Astrocyte of the hippocampus (primary cell): ENCODE measurements around the gene AUNIP.
A peak's percentile ranks its signal among the peaks of the same experiment; 100 is the strongest.

Source experiments
- DNase-seq: peaks from one replicate; pipeline ENCODE4 v3.0.0; 2011; ENCODE audit warnings: low read depth, low spot score

Gene AUNIP

DNA sequence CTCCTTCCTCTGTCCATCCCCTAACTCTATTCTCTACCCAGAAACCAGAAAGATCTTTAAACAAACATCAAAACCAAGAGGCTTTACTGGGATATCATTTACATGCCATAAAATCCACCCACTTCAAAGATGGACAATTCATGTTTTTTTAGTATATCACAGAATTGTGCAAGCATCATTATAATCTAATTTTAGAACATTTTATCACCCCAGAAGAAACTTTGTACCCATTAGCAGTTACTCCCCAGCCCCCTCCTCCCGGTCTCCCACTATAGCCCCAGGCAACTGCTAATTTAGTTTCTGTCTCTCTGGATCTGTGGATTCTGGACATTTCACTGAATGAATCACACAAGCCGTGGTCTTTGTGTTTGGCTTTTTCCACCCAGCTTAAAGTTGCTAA lies 64.0 kb downstream of the AUNIP start:
- peak; percentile 34 for DNase-seq

DNA sequence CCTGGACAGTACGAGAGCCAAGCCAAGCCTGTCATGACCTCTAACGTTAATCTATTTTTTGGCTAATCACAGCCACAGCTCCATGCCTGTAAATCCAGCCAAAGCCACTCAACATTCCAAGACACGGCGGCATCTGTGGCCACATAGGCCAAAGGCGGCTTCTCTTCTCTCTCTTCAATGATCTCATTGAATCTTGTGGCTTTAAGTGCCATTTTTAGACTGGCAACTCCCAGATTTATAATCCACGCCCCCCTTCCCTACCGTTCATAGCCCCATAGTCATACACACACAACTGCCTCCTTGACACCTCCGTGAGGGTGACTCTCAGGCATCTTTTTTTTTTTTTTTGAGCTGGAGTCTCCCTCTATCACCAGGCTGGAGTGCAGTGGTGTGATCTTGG lies 64.9 kb downstream of the AUNIP start:
- DNase-seq = peak; percentile 54

DNA sequence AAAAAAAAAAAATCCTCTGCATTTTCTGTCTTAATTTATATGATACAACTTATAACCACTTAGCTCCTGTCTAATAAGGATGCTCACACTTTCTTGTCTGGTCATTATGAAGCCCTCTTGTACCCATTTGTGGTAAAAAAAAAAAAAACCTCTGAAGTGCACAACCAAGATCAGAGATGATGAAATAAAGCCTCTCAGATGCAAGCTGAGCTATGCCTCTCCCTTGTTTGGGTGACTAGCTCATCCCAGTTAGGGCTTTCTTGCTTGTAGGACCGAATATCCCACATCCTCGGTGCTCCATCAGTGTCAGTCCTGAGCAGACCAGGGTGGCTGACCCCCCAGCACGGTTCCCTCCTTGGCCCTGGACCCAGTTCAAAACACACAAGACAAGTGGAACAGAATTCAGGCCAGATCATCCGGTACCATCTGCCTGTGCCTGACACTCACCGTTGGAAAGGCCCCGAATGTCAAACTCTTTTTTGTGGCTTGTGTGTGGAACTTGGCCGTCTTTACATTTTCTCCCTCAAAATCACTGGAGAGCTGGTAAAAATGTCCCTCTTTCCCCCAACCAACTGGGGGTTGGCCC lies 65.6 kb downstream of the AUNIP start:
- no peak for DNase-seq

DNA sequence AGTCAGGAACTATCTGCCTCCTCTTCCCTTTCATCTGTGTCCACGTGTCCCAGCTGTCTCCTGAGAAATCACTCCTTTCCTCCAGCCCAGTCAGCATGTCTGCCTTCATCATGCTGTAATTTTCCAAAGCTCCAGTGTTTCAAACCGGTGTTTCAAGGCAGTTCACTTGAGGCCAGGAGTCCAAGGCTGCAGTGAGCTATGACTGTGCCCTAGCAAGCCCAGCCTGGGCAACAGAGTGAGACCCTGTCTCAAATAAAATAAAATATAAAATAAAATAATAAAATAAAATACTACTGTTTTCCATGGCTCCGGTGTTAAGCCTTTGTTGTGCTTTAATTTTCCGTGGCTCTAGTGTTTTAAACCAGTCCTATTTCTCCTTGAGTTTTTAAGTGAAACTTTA lies 67.1 kb downstream of the AUNIP start:
- DNase-seq = no peak

DNA sequence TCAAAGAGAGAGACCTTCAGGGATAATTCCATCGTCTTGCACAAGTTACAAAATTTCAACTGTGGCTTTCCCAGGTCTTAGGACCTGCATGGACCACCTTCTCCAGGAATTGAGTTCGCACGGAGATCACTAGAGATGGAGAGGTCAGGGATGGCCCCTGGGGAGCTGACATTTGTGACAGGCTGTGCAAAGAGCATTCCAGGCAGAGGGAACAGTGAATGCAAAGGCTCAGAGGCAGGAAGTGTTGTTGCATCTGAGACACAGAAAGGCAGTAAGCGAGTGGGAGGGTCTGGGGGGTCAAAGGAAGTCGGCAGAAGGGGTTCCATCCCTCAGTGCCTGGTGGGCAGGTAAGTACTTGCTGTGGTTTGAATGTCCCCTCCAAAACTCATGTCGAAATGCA lies 68.8 kb downstream of the AUNIP start:
- no peak for DNase-seq

DNA sequence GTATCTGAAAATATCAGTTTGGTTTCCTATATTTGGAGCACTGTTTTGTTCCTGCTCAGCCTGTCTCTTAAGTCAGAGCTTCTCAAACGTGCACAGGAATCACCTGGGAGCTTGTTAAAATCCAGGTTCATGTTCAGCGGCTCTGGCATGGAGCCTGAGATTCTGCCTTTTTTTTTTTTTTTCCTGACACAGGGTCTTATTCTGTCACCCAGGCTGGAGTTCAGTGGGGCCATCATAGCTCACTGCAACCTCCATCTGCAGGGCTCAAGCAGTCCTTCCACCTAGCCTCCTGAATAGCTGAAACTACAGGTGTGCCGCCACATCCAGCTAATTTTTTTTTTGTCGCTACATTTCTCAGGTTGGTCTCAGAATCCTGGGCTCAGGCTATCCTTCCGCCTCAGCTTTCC lies 71.5 kb downstream of the AUNIP start:
- DNase-seq = no peak

DNA sequence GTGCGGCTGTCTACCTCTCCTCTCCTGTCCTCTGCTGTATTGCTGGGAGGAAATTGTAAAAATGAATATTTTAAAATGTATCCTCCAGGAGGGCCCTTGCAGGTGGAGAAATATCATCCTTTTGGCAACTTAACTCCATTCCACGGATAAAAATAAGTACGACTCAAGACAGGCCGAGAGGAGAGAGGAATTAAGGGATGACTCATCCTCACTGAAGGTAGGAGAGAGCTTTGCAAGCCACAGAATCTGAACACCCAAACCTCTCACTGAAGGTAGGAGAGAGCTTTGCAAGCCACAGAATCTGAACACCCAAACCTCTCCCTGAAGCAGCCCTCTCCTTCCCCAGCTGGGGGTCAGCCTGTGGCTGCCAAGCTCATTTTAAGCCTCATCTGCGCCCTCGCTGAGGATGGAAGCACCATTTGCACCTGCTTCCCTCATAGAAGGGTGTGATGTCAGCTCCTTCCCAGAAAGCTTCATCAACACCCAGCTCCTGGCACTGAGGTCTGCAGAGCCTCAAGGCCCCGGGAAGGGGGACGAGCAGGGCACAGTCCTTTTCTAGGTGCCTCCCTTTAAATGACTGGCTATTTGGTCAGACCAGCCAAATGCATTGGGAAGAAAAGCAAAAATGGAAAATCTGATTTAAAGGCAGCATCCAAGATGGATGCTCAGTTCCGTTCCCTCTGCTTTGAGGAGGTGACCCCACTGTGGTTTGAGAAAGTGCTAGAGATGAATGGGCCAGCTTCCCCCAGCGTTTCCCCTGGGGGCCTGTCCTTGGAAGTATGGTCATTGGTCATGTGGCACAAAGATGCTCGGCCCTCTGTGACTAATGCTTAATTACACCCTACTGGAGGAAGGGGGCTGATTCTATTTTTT lies 72.1 kb downstream of the AUNIP start:
- no peak for DNase-seq

DNA sequence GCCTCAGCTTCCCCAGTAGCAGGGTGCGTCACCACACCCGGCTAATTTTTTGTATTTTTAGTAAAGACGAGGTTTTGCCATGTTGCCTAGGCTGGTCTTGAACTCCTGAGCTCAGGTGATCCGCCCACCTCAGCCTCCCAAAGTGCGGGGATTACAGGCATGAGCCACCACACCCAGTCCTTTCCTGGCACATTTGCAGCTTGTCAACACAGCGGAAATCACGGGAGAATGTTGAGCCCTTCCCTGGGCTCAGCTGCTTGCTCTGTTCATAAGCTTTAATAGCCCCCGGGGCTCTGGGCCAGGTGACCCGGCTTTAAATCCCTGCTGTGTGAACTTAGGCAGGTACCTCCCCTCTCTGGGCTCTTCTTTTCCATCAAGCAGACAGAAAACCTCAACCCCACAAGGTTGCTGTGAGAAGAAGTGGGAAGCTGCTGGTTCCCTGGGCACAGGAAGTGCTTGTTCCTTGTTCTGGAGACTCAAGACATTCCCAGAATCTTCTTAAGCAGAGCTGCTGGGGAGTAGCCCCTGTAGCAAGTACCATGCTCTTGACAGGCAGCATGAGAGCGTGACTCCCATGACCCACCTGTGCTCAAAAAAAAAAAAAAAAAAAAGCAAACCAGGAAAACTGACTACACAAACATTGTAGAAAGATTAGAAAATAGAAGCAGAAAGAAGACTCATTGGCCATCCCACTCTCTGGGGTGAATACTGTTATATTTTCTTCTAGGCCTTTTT lies 73.8 kb downstream of the AUNIP start:
- DNase-seq = no peak

DNA sequence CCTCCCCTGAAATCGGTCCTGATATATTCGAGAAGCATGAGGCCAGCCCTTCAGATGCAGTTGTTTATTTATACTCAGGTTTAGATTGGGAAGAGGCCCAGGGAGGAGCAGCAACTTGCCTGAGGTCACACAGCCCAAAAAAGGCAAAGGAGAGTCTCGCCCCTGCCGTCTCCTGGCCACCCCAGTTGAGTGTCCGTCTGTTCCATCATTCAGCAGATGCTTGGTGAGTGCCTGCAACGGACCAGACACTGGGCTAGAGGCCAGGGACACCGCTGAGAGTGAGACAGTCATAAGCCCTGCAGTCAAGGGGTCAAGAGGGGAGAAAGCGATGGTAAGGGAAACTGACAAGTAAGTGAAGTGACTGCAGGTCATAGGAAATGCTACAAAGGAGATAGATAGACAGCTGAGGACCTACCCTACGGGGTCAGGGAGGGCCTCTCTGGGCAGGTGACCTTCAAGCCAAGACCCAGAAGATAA lies 74.6 kb downstream of the AUNIP start:
- DNase-seq = no peak
